ENCODE measurements around the gene PIP5K1C.
A peak's percentile ranks its signal among the peaks of the same experiment; 100 is the strongest.

The PIP5K1C gene

DNA sequence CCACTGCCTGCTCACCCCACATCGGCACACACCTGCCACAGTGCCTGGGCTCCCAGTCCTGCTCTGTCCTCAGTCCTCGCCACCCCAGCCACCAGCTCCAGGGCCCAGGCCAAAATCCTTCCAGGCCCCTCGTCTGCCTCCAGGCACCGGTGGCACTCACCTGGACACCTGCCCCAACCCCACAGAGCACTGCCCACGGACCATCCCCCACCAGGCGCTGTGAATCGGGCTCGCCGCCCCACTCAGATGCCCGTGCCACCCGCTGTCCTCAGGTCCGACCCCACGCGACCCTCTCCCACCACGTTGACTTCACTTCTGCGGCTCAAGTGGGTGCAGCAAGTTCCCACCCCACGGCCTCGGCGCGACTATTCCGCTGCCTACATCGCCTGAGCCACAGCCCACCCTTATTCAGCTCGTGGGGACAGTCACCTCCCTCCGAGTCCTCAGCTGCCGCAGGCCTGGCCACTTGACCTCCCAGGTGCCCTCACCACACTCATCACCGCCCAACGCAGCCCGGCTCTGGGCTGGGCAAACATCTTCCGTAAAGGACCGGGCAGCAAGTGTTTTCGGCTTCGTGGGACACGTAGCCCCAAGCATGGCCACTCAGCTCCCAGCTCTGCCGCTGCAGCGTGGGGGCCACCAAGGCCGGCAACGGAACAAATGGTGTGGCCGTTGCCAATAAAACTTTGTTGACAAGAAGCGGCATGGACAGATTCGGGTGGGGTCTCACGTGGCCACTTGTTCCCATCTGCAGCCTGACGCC is 5.7 kb downstream of the PIP5K1C start:
- no peak for DNase-seq

DNA sequence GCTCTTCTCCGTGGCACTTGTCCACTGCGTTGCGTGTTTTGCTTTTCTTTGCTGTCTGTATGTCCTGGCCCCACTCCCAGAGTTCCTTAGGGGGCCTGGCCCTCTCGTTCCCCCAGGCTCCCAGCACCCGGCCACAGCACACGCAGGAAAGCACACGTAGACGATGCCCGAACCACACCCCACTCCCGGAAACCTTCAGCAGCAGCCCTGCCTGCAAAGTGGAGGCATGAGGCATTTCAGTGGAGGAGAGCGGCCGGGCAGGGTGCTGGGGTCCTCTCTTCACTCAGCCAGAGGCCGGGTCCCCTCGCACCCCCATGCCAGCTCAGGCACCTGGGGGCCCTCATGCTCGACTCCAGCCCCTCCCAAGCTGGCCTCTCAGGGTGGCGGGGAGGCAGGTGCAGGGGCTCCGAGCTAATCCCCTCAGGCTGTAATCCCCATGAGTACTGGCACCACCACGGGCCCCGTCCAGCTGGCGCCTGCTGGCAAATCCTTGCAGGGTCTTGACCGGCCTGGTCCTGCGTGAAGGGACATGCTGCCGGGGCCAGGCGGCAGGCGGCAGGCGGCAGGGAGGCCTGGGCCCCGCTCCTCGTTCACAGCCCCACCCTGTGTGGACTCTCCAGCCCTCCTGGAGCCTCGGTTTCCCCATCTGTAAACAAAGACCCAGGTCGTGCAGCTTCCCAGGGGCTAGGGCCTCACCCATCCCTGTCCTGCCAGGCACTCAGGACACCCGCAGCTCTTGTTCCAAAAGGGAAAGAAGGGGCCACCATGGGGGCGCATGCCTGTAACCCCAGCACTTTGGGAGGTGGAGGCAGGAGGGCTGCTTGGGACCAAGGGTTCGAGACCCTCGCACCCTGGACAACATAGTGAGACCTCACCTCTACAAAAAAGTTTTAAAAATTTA is 7.0 kb downstream of the PIP5K1C start:
- peak; percentile 15 for DNase-seq

DNA sequence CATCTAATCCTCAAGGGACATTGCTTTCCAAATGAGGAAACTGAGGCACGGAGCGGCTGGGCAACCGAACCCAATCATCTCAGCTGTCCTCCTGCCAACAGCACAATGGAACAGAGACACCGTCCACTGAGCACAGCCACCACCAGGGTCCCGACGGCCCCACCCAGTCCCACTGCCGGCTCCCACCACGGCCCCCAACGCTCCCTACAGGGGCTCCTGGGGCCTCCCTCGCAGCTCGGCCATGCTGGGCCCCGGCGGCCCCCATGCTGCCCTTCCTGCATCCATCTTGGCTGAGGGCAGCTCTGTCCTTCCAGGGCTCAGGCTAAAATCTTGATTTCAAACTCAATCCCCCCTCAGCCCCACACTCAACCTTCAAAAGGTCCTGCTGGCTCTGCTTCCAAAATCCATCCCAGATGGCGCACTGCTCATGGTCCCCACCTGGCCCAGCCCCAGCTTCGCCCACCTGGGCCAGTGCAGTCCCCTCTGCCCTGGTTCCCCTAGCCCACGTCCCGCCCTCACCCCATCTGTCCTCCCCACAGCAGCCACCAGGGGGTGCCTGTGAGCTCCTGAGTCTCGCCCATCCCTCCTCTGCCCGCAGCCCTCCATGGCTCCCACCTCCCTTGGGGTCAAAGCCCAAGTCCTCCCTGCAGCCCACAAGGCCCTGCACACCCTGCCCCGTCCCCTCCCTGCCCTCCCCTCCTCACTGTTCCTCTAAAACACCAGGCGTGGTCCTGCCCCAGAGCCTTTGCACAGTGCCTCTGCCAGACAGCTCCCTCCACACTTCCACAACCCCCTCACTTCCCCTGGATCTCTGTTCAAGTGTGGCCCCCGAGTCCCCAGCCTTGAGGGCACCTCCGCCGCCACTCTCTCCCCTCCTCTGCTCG is 7.9 kb downstream of the PIP5K1C start:
- no peak for DNase-seq

DNA sequence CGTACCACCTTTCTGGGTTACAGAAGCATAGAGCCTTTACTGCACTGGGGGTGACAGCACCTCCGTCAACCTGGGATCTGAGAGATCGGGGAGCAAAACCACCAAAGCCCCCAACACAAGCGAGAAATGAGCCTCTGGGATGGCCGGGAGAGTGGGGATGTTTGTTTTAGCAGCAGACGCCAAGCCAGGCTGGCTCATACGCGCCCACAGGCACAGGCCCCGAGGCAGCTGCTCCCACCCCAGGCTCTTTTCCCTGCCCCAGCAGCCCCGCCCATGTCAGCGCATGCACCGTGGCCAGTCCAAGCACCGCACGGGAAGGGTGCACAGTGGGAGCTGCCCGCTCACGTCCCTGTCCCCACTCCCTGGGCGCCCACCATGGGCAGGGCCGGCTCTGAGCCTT is 8.5 kb downstream of the PIP5K1C start:
- DNase-seq, result no peak

DNA sequence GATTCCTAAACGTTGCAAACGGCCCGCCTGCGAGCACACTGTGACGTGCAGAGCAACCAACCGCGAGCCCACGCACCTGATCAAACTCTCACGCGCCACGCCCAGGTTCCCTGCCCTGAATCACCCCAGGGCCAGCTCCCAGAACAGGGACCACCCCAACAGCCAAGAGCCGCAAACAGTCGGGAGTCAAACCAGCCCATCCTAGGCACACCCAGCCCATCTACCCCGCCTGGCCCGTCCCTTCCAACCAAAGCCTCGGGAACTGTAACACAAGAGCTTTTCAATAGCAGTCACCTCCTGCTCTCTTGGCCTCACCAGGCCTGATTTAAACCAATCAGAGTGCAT is 8.9 kb downstream of the PIP5K1C start:
- DNase-seq, result no peak

DNA sequence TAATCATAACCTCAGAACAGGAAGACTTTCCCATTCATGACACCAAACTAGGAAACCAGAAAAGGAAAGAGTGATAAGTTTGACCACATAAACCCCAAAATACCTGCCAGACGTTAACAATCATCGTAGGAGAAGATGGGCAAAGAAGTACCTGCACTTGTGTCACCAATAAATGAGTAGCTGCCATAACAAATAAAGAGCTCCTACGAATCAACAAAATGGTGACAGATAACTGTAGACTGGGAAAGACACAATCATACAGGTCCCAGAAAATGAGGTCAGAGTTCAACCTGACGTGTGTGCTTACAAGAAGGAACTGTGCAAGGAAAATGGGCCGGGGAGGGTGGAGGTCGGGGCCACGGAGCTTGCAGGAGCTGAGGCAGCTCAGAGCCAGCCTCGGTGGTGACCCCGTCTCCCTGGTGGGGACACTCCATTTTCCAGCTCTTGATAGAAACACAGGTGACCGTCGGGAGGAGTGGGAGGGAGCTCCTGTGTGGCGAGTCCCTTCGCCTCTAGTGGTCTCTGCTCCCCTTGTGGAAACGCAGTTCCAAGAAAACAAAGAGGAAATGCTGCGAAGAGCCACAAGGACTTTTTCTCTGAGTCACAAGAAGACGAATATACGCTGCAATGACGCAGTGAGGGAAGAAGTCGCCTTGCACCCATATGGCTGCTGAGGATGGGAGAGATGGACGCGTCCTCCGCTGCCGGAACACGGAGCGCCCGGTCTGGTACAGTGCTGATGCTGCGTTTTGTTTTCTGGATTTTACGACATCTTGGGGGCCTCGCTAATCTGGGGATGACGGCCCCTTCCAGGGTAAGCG is 9.5 kb downstream of the PIP5K1C start:
- DNase-seq, result no peak

DNA sequence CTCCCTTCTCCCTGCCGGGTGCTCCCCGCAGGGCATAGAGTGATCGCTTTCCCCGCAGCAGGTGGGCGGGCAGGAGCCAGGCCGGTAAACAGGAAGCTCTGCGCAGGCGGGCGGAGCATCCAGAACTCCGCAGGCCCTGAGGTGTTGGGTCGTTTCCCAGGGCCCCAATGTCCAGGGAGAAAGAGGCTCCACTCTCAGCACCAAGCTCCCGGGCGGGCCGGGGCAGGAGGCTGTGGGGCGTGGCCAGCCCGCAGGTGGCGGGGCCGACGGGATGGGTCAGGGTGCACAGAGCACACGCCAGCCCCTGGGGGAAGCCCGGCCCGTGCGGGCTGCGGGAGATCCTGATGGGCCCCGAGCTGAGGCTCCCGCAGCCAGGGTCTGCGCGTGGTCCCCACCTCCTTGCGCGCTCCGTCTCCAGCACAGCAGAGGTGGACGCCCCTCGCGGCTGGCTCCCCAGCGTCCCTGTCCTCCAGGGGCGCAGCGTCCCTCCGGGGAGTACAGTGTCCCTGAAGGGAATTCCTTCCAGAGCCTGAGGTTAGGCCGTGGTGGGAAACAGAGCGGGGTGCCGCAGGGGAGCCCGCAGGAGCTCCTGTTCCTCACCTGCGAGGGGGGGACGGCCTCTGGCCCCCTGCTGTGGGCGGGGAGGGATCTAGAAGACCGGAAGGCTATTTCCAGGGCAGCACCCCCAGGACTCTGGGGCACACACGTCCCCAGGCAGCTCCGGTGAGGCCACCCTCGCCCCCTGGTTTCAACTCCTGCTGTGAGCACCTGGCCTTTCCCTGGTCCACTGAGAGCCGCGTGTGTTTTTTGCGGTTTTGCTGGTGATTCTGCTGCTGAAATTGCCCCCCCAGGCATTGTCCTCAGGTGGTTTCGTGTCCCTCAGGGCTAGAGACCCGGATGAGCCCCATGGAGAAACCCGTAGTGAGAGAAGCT is 12.2 kb downstream of the PIP5K1C start:
- no peak for DNase-seq

DNA sequence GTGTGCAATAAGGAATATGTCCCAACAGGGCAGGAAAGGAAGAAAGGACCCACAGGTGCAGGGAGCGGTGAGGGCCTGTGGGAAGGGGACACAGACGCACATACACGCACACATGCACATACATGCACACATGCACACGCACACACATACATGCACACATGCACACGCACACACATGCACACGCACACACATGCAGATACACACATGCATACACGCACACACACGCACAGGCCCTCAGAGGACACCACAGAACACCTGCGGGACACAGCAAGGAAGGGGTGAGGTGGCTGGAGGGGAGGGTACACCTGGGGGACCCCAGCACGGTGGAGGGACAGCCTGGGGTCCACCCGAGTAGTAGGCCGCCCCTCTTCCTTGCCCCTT is 12.9 kb downstream of the PIP5K1C start:
- DNase-seq, result no peak

DNA sequence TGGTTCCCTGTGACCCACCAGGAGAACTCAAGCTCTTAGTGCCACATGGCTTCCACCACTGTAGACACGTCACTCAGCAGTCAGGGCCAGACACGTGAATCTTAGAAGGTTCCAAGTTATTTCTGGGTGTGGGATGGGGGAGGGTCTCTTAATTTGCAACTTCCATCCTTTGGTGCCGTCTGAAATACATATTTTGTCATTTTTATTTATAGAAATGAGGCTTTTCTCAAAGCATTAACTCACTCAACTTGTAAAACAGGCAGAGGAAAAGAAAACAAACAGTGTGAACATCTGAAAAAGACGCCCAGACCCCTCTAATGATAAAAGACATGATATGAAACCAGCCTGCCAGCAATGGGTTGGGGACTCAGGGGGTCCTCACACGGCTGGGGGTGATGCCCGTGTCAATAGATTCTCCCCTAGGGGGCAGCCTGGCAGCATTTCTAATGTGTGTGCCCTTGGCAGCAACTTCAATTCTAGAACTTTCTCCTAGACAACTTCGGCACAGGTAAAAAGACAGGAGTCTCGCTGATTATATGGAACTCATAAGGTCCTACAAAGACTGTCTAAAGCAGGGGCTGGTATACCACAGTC is 15.4 kb downstream of the PIP5K1C start:
- DNase-seq, result no peak

DNA sequence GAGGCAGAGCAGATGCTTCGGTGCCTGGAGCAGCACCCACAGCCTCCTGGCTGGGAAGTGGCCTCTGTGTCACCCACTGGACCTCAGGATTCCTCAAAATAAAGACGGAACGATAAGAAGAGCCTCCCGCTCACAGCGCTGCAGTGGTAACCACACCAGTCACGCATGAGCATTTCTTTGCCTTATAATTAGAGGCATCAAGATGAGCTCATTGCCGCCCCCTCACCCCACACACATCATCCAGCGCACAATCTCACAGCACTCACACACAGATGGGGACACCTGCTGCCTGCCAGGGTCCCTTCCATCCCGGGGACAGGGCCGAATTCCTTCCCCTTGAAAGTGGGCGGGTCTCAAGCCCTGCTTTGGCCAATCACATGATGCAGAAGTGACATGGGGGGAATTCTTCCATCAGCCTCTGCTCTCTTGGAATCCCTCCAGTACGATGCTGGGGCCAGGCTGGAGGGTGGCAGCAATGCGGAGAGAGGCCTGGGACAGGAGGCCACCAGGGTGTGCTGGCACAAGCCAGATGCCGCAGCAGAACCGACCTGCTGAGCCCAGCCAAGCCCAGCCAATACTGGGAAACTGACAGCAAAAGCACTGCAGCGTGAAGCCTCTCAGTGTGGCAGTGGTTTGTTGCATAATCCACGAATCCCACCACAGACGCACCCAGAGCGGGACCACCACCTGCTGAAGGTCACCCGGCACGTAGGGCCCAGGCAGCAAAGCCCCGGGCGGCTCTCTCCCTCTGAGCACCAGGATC is 16.0 kb downstream of the PIP5K1C start:
- no peak for DNase-seq

DNA sequence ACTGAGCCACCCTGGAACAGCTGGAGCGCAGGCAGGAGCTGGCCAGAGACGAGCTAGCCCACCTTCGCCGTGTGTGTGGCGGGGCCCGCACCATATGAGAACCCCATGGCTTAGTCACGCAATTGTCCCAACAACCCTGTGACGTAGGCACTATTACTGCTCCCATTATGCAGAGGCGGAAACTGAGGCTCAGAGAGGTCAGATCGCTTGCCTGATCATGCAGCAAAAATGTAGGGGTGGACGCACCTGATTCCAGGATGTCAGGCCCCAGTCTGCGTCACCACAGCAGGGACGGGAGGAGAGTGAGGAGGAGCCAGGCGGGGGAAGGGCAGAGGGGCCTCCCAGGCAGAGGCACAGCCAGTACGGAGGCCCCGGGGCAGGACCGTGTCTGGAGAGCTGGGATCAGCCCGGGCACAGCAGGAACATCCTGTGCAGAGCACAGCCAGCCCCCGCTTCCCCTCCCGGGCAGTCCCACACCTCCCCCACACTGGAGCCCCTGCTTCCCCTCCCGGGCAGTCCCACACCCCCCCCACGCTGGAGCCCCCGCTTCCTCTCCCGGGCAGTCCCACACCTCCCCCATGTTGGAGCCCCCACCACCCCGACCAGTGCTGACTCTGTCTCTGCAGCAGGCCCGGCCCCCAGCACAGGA is 16.7 kb downstream of the PIP5K1C start:
- no peak for DNase-seq

DNA sequence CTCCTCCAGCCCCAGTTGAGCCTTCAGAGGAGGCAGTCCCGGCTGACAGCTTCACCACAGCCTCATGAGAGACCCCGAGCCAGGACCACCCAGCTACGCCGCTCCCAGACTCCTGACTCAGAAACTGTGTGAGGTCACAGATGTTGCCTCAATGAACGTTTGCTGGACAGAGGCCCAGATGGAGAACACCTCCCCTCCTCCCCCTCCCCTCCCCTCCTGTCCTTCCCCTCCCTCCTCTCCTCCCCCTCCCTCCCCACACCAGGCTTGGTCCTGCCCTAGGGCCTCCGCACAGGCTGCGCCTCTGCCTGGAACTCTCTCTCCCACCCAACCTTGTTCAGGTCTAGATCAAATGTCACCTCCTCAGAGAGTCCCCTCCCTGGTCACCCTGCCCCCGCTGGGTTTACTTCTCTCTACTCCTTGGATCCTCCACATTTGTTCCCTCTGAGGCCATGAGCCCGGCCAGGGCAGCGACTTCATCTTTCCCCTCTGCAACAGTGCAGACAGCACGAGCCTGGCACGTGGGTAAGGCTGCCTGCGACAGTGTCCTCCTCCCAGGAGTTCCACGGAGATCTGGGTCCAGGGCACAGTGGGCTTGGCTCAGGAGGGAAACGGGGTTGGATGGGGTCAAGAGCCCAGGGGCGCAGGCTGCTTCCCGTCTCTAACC is 17.4 kb downstream of the PIP5K1C start:
- DNase-seq, result no peak

DNA sequence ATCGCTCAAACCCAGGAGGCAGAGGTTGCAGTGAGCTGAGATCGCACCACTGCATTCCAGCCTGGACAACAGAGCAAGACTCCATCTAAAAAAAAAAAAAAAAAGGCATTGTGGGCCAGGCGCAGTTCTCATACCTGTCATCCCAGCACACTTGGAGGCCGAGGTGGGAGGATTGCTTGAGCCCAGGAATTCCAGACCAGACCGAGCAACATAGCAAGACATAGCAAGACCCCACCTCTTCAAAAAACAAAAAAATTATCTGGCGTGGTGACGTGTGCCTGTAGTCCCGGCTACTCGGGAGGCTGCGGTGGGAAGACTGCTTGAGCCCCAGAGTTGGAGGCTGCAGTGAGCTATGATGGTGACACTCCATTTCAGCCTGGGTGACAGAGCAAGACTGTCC is 18.0 kb downstream of the PIP5K1C start:
- DNase-seq, result no peak

DNA sequence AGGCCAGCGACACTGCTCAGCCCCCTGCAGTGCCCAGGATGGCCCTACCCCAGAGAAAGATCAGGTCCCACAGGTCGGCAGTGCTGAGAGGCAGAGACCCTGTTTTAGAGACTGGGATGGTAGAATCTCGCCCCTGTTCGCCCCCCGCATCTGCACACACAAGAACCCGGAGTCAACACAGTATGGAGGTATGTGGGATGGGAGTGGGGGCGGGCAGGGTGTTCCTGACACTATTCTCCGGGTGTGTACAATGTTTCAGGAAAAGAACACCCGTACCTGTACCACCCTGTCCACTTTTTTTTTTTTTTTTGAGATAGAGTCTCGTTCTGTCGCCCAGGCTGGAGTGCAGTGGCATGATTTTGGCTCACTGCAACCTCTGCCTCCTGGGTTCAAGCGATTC is 19.3 kb downstream of the PIP5K1C start:
- no peak for DNase-seq

DNA sequence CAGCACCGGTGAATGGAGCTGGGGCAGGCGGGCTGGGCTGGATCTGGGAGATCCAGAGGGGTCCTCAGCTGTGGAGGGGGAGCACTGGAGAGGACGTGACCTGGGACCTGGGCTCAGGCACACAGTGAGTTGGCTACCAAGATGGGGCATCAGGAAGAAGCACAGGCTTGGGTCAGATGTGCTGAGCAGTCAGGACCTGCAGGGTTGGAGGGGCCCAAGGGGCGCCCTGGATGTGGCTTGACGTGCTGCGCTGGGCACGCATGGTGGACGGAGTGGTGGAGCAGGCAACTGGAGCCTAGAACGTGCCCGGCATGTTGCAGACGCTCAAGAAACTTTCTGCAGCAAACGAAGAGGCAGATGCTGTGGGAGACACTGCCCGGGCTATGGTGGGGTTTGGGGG is 20.7 kb downstream of the PIP5K1C start:
- no peak for DNase-seq

DNA sequence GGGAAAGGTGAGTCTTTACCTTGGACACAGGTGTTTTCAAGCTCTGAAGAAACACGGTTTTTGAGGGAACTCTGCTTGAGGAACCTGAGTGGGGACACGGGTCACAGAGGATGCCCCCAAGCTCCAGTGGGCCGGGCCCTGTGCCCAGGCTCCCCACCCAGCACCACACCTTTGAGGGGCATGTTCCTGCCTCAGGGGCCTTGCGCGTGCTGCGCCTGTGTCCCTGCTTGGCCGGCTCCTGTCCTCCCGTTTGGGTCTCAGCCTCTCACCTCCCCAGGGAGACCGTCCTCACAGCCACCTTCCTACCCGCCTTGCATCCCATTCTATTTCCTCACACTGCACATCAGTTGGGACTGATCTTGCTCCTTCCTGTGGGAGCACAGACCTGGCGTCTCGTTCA is 21.1 kb downstream of the PIP5K1C start:
- DNase-seq, result no peak

DNA sequence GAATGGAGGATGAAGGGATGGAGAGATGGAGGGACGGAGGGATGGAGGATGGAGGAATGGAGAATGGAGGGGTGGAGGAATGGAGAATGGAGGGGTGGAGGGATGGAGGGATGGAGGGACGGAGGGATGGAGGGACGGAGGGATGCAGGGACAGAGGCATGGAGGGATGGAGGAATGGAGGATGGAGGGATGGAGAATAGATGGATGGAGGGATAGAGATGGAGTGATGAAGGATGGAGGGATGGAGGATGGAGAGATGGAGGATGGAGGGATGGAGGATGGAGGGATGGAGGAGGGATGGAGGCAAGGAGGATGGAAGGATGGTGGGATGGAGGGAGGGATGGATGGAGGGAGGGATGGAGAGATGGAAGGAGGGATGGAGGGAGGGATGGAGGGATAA is 22.1 kb downstream of the PIP5K1C start:
- no peak for DNase-seq

DNA sequence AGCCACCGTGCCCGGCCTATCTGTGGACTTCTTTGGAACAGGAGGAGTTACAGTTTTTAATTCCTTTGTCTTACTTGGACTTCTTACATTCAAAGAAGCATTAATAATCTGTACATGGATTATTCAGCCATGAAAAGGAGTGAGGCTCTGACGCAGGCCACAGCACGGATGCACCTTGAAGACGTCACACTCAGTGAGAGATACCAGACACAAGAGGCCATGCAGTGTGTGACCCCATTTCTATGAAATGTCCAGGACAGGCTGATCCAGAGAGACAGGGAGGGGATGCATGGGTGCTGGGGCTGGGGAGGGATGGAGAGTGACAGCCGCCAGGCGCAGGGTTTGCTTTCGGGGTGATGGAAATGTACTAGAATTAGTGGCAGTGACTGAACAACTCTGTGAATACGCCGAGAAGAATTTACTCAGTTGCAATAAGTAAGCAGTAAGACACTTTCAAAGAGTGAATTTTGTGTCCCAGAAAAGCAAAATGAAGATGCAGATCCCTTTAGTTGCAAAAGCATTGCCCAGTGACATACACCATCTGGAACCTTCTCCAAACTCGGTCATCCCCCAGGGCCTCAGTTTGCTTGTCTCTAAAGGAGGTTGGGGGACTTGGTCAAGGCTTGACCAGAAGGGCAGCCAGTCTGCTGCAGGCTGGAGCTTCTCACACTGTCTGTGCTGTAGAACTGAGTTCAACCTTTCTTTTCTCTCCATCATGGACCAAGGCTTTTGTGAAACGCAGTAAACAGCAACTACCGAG is 25.3 kb downstream of the PIP5K1C start:
- no peak for DNase-seq

Data from NCI-H1092 (cell line).